Upper lobe of left lung (tissue), 4 donors: ENCODE measurements around the gene LIAS.

Source experiments
- POLR2A ChIP-seq, 4 donors: fragments of 450-650 bp; IDR thresholded peaks; one replicate each; pipeline ENCODE4 v1.5.1; 2016 to 2017; ENCODE audit warnings: antibody characterized with exemption in 4 of 4, mild to moderate bottlenecking in 2 of 4
- TF ChIP-seq, protein P1 (sequence below), 6 experiments: fragments of 450-650 bp in 4 of 6; fragments of 200-600 bp in 2 of 6; sonication (generic) in 2 of 6; IDR thresholded peaks; one replicate each; pipeline ENCODE4 v1.5.1; 2016 to 2019; ENCODE audit warnings: antibody characterized with exemption in 6 of 6

DNA sequence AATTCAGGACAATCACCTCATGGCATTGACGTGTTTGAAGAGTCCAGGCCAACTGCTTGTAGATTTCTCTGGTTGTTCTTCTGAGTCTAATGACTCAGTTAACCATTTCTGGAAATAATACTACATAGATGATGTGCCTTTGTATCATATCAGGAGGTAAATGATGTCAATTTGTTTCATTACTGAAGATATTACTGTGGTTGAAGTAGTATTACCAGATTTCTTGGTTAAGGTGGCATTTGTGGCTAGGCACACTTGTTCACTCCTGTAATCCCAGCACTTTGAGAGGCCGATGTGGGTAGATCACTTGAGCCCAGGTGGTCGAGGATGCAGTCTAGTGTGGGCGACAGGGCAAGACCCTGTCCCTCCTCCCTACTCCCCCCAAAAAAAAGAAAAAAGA is 15.9 kb upstream of the LIAS start:
- TF ChIP-seq, protein P1, sequence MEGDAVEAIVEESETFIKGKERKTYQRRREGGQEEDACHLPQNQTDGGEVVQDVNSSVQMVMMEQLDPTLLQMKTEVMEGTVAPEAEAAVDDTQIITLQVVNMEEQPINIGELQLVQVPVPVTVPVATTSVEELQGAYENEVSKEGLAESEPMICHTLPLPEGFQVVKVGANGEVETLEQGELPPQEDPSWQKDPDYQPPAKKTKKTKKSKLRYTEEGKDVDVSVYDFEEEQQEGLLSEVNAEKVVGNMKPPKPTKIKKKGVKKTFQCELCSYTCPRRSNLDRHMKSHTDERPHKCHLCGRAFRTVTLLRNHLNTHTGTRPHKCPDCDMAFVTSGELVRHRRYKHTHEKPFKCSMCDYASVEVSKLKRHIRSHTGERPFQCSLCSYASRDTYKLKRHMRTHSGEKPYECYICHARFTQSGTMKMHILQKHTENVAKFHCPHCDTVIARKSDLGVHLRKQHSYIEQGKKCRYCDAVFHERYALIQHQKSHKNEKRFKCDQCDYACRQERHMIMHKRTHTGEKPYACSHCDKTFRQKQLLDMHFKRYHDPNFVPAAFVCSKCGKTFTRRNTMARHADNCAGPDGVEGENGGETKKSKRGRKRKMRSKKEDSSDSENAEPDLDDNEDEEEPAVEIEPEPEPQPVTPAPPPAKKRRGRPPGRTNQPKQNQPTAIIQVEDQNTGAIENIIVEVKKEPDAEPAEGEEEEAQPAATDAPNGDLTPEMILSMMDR (IDR thresholded peaks at IDR 0.05), result no peak
- no peak for TF ChIP-seq POLR2A (IDR thresholded peaks at IDR 0.05)
